Measurements from ENCODE around the gene PRPF31.

PRPF31 gene

DNA sequence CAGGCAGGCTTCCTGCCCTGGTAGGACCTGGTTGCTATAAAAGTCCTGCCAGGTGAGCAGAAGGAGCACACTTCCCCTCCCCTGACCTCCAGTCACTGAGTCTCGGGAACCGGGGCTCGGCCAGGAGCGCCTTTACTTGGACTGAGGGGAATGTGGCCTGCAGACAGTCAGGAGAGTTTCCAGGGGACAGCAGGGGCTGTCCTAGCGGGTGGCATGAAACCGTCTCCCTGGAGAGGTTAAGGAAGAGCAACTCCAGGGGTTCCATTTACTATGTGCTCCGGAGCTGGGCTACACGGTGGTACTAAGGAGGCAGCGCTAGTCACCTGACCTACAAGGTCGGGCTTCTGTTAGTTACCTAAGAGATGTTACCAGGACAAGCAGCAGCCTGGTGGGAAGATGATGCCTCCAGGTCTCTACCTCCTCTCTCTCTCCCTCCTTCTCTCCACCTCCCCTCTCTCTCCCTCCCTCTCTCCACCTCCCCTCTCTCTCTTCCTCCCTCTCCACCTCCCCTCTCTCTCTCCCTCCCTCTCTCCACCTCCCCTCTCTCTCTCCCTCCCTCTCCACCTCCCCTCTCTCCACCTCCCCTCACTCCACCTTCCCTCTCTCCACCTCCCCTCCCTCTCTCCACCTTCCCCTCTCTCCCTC, 17.9 kb downstream of the PRPF31 start:
- peaks cover 16 to 20% of the 10 kb centered on the region in 2 donors for H3K36me3 ChIP-seq (ENCODE audit: control insufficient read depth in 2 of 2, insufficient read depth in 2 of 2, low read length in 2 of 2)
- no peak overlapping the region for H3K4me3 ChIP-seq (ENCODE audit: low read length in 2 of 2)
- no peaks in the 10 kb centered on the region for H3K9me3 ChIP-seq (ENCODE audit: control insufficient read depth in 2 of 2, low read length in 2 of 2)
- peaks cover 10% of the 10 kb centered on the region for H3K4me1 ChIP-seq (ENCODE audit: control insufficient read depth, insufficient read depth, low read length)
- no peak overlapping the region for H3K9ac ChIP-seq (ENCODE audit: low read length in 2 of 2)
- H3K27ac ChIP-seq (ENCODE audit: low read length), result no peak overlapping the region
- H3K27me3 ChIP-seq (ENCODE audit: control insufficient read depth in 1 of 2, insufficient read depth in 2 of 2, low read length in 2 of 2), result peaks cover 0 to 5% of the 10 kb centered on the region in 2 donors

DNA sequence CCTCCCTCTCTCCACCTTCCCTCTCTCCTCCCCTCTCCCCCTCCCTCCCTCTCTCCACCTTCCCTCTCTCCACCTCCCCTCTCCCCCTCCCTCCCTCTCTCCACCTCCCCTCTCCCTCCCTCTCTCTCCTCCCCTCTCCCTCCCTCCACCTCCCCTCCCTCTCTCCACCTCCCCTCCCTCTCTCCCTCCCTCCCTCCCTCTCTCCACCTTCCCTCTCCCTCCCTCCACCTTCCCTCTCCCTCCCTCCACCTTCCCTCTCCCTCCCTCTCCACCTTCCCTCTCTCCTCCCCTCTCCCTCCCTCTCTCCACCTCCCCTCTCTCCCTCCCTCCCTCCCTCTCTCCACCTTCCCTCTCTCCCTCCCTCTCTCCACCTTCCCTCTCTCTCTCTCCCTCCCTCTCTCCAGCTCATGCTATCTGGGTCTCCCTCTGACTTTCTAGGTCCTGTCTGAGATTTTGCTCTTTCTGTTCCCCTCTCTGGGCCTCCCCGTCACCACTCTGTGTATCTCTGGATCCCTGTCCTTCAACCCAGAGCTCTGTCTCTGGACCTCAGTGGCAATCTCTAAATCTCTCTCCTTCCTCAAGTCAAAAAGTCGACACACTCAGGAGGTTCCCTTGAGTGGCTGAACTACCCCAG, 18.5 kb downstream of the PRPF31 start:
- H3K9ac ChIP-seq (ENCODE audit: low read length in 2 of 2), result no peak overlapping the region
- H3K27me3 ChIP-seq (ENCODE audit: control insufficient read depth in 1 of 2, insufficient read depth in 2 of 2, low read length in 2 of 2), result peaks cover 0 to 5% of the 10 kb centered on the region in 2 donors
- peaks cover 14 to 16% of the 10 kb centered on the region in 2 donors for H3K36me3 ChIP-seq (ENCODE audit: control insufficient read depth in 2 of 2, insufficient read depth in 2 of 2, low read length in 2 of 2)
- no peak overlapping the region for H3K4me3 ChIP-seq (ENCODE audit: low read length in 2 of 2)
- H3K9me3 ChIP-seq (ENCODE audit: control insufficient read depth in 2 of 2, low read length in 2 of 2), result no peaks in the 10 kb centered on the region
- H3K4me1 ChIP-seq (ENCODE audit: control insufficient read depth, insufficient read depth, low read length), result peaks cover 16% of the 10 kb centered on the region
- H3K27ac ChIP-seq (ENCODE audit: low read length), result no peak overlapping the region

DNA sequence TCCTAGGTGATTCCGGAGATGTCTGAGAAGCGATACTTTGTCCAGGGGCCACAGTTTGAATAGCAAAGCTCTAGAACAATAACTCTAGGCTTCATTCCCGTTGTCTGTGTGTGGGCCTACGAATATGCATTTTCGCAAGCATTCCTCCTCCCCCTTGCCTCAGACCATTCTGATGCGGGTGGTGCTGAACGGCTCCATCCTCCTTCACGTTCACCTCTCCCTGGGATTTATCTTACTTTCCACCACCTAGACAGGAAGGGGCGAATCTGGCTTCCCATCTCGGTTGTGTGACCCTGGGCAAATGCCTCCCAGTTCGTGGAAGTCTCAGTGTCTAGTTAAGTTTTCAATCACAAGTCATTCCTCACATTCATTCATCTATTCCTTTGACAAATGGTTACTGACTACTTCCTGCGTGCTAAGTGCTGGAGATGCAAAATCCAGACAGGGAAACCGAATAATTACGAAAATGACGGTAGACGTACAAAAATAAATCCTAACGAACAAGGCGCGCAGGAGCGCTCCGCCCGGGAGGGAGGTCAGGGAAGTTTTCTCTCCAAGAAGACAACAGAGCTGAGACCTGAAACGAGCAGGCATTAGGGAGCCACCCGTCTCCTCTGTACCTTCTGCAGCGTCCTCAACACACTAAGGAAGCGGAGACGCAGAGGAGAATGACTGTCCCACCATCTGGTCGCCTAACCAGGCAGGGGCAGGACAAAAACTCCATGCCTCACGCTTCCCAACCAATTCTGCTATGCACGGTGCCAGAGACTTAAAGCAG, 20.7 kb downstream of the PRPF31 start:
- Histone ChIP-seq H3K4me1 (ENCODE audit: control insufficient read depth, insufficient read depth, low read length) (peaks cover 35% of the 10 kb centered on the region), H3K9me3 (ENCODE audit: control insufficient read depth in 2 of 2, low read length in 2 of 2) (no peaks in the 10 kb centered on the region), H3K9ac (ENCODE audit: low read length in 2 of 2) (peak overlapping the region; percentile 29 to 72), H3K4me3 (ENCODE audit: low read length in 2 of 2) (peak overlapping the region; percentile 84 to 85), H3K27me3 (ENCODE audit: control insufficient read depth in 1 of 2, insufficient read depth in 2 of 2, low read length in 2 of 2) (peaks cover 0 to 5% of the 10 kb centered on the region in 2 donors), H3K27ac (ENCODE audit: low read length) (peak overlapping the region; percentile 53), H3K36me3 (ENCODE audit: control insufficient read depth in 2 of 2, insufficient read depth in 2 of 2, low read length in 2 of 2) (peaks cover 3 to 9% of the 10 kb centered on the region in 2 donors)

DNA sequence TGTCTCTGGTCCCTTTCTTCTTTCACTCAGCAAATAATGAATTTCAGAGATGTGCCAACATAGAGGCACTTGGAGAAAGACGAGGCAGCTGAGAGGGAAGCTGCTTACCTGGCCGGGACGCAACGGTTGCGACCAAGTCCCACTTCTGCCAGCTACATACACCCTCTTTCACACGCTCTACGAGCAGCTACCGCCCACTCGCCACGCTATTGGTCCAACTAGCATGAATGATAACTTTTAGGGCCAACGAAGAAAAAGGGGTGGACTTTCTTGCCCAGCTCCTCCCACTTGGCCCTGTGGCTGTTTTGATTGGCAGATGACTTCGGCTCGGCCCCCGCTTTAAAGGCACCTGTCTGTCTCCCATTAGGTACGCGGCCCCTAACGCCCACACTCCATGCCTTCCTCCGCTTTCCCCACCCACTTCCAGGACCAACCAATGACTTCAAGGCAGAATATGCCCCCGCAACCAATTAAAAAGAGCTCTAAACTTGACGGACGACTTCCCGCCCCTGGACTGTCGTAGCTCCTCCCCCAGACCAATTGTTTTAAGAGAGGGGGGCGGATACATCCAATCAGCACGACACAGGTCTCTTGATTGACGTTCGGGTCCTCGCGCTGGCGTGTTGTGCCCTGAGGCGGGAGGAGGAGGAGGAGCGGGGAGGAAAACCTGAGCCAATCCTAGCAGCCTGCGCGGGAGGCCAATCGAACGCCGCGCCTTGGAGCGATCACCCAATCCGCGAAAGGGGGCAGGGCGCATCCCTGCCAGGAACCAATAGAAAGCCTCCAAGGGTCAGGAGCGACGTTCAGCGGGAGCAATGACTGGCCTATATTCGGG, 21.5 kb downstream of the PRPF31 start:
- peaks cover 0 to 5% of the 10 kb centered on the region in 2 donors for H3K27me3 ChIP-seq (ENCODE audit: control insufficient read depth in 1 of 2, insufficient read depth in 2 of 2, low read length in 2 of 2)
- peak overlapping the region; percentile 62 to 81 for H3K9ac ChIP-seq (ENCODE audit: low read length in 2 of 2)
- H3K4me1 ChIP-seq (ENCODE audit: control insufficient read depth, insufficient read depth, low read length), result peaks cover 35% of the 10 kb centered on the region
- H3K36me3 ChIP-seq (ENCODE audit: control insufficient read depth in 2 of 2, insufficient read depth in 2 of 2, low read length in 2 of 2), result peaks cover 1 to 4% of the 10 kb centered on the region in 2 donors
- peak overlapping the region; percentile 84 to 85 for H3K4me3 ChIP-seq (ENCODE audit: low read length in 2 of 2)
- no peaks in the 10 kb centered on the region for H3K9me3 ChIP-seq (ENCODE audit: control insufficient read depth in 2 of 2, low read length in 2 of 2)
- peak overlapping the region; percentile 88 for H3K27ac ChIP-seq (ENCODE audit: low read length)

DNA sequence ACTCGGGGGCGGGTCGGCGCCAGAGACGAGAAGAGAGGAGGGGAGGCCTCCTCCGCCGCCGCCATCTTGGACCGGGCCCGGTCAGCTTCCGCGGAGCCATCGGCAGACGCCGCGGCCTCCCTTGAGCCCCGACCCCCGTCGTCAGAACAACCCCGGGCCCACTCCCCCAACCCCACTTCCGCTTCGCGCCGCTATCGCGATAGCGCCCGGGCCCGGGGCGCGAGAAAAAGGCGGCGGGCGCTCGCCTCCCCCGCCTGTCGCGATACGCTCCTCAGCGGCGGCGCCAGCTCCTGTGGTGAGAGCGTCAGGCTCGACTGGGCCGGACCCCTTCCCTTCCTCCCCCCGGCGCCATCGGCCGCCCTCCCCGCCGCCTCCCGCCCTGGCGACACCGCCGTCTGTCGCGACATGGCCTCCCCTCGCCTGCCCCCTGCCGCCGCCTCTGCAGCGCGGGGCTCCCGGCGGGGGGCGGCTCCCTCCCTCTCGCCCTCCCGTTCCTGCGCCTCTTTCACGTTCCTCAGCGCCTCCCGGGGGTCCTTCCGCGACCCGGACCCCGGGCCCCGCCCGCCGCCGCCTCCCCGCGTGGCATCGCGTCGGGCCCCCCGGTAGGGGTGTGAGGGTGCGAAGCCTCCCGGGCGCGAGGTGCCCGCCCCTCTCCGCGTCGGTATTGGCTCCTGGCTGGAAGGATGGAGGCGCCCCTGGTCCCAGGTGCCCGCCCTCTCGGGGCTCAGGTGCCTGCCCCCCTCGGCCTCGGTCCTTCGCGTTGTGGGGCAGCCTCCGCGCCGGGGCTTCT, 22.3 kb downstream of the PRPF31 start, which contains the start of gene CNOT3:
Gene CNOT3 (plus strand): TSS at position 64 of the 790 bp plus-strand sequence. CDS start 5,217 bp downstream, outside the sequence.
- H3K9ac ChIP-seq (ENCODE audit: low read length in 2 of 2), result peak within 1 kb of the TSS; percentile 81 to 86
- H3K27ac ChIP-seq (ENCODE audit: low read length), result peak within 1 kb of the TSS; percentile 88
- peaks cover 9 to 10% of the 10 kb centered on the region in 2 donors for H3K36me3 ChIP-seq (ENCODE audit: control insufficient read depth in 2 of 2, insufficient read depth in 2 of 2, low read length in 2 of 2)
- H3K4me3 ChIP-seq (ENCODE audit: low read length in 2 of 2), result peak within 1 kb of the TSS; percentile 84 to 85
- H3K4me1 ChIP-seq (ENCODE audit: control insufficient read depth, insufficient read depth, low read length), result peaks cover 35% of the 10 kb centered on the region
- peaks cover 0 to 5% of the 10 kb centered on the region in 2 donors for H3K27me3 ChIP-seq (ENCODE audit: control insufficient read depth in 1 of 2, insufficient read depth in 2 of 2, low read length in 2 of 2)
- H3K9me3 ChIP-seq (ENCODE audit: control insufficient read depth in 2 of 2, low read length in 2 of 2), result no peaks in the 10 kb centered on the region

DNA sequence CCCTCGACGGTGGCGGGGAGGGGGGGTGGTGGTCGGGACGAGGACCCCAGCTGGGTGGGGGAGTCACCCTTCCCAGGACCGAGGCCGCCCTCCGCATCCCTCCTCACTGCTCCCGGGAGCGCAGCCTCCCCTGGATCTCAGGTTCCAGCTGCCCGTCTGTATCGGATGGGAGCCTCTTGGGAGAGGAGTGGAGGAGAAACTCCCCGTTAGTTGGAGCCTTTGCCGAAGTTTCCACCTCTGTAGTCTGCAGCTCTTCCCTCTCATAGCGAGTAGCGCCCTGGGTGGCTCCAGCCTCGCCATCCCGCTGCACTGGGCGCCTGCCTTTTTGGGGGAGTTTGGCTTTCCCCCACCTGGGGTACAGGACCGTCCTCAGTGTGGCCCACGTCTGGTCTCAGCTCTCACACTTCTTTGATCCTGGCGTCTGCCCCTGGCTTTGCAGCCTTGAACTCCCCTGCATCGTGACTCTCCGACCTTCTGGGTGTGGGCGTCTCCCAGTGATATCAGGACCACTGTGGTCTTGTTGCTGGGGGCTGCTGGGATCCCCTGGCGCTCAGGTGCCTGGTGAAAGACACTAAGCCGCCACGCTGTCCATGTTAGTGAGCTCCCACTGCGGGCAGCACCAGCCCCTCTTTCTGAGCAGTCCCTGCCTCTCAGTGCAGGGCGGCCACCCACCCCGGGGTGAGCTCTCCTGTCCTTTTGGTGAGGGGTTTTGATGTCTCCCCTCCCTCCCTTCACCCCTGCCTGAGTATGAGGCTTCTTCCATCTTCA, 23.1 kb downstream of the PRPF31 start:
- Histone ChIP-seq H3K4me3 (ENCODE audit: low read length in 2 of 2) (peak overlapping the region; percentile 53 to 82), H3K27me3 (ENCODE audit: control insufficient read depth in 1 of 2, insufficient read depth in 2 of 2, low read length in 2 of 2) (peaks cover 0 to 5% of the 10 kb centered on the region in 2 donors), H3K9ac (ENCODE audit: low read length in 2 of 2) (peak overlapping the region; percentile 42 to 81), H3K4me1 (ENCODE audit: control insufficient read depth, insufficient read depth, low read length) (peaks cover 35% of the 10 kb centered on the region), H3K27ac (ENCODE audit: low read length) (no peak overlapping the region), H3K9me3 (ENCODE audit: control insufficient read depth in 2 of 2, low read length in 2 of 2) (no peaks in the 10 kb centered on the region), H3K36me3 (ENCODE audit: control insufficient read depth in 2 of 2, insufficient read depth in 2 of 2, low read length in 2 of 2) (peaks cover 13 to 17% of the 10 kb centered on the region in 2 donors)

DNA sequence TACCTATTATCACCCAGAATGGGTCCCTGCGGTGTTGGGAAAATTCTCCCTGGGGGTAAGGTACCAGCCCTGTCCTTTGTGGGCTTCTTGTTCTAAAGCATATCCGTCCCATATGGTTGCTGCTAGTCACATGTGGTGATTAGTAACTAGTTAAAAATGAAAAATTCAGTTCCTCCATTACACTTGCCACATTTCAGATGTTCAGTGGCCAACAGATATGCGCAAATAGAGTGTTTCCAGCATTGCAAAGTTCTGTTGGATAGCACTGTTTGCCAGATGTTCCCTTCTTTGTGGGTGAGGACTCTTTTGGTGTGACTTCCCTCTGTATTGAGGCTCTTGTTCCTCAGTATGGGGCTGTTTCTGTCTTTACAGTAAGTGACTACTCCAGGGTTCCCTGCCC, 25.8 kb downstream of the PRPF31 start:
- H3K4me3 ChIP-seq (ENCODE audit: low read length in 2 of 2), result no peak overlapping the region
- peaks cover 29% of the 10 kb centered on the region for H3K4me1 ChIP-seq (ENCODE audit: control insufficient read depth, insufficient read depth, low read length)
- no peaks in the 10 kb centered on the region for H3K9me3 ChIP-seq (ENCODE audit: control insufficient read depth in 2 of 2, low read length in 2 of 2)
- H3K36me3 ChIP-seq (ENCODE audit: control insufficient read depth in 2 of 2, insufficient read depth in 2 of 2, low read length in 2 of 2), result peaks cover 39 to 43% of the 10 kb centered on the region in 2 donors
- no peaks in the 10 kb centered on the region for H3K27me3 ChIP-seq (ENCODE audit: control insufficient read depth in 1 of 2, insufficient read depth in 2 of 2, low read length in 2 of 2)
- H3K27ac ChIP-seq (ENCODE audit: low read length), result no peak overlapping the region
- H3K9ac ChIP-seq (ENCODE audit: low read length in 2 of 2), result no peak overlapping the region

DNA sequence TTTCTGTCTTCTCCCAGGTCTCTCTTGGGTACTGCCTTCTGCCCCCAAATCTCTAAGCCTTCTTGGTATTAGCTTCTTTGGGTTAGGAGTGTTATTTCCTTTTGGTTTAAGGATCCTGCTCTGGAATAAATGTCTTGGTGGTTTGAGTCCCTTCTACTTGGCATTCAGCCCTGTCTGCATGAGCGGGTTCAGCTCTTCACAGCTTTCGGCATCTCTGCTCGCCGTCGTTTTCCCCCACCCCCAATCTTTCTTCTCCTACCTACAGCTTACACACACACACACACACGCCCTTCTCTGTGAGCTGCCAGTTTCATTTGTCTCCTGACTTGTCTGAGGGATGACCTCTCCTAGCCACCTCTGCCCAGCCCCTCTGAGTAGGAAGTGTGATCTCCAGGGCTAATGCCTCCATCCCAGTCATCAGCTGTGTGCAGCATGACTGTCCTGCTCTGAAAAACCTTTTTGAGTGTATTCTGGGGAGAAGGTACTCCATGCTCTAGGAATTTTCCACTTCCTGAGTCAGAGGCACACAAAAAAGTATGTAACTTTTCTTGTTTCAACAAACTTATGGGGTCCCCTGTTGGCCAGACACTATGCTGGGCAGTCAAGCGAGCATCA, 26.7 kb downstream of the PRPF31 start:
- peaks cover 31% of the 10 kb centered on the region for H3K4me1 ChIP-seq (ENCODE audit: control insufficient read depth, insufficient read depth, low read length)
- no peaks in the 10 kb centered on the region for H3K27me3 ChIP-seq (ENCODE audit: control insufficient read depth in 1 of 2, insufficient read depth in 2 of 2, low read length in 2 of 2)
- H3K9ac ChIP-seq (ENCODE audit: low read length in 2 of 2), result no peak overlapping the region
- no peak overlapping the region for H3K27ac ChIP-seq (ENCODE audit: low read length)
- H3K36me3 ChIP-seq (ENCODE audit: control insufficient read depth in 2 of 2, insufficient read depth in 2 of 2, low read length in 2 of 2), result peaks cover 49 to 53% of the 10 kb centered on the region in 2 donors
- H3K9me3 ChIP-seq (ENCODE audit: control insufficient read depth in 2 of 2, low read length in 2 of 2), result no peaks in the 10 kb centered on the region
- no peak overlapping the region for H3K4me3 ChIP-seq (ENCODE audit: low read length in 2 of 2)

Data from stomach smooth muscle (tissue), 2 donors.